ENCODE results near the gene RPTOR. TPM values are rescaled to one million over a fixed set of nuclear protein-coding genes. Genes with fewer than 3 reads are reported as not detected.

The RPTOR gene
- total RNA-seq, 1 experiment from 2014 or later, result 46.2 TPM

DNA sequence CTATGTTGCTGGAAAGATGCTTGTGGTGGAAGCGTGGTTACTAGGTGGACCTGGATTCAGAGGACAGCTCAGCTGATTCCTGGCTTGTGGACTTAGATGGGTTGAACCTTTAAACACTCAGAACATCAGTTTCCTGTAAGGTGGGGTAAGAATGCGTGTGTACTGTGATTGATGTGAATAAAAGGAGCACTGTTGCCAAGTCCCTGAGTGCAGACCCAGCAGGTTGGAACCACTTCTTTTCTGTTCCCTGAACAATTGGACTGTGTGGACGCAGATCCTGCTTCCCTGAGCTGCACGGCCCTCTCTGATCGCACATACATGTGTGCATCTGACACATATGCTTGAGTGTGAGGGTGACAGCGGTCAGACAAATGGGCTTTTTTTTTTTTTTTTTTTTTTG is 37.5 kb downstream of the RPTOR start:
- no peaks in the 10 kb centered on the region for H3K9me2 ChIP-seq (replicated peaks; ENCODE audit: low read length)
- H3K4me2 ChIP-seq (ENCODE audit: low read length), result no peak overlapping the region
- H3F3A ChIP-seq (ENCODE audit: low read length, unreplicated experiment), result no peaks in the 10 kb centered on the region
- no peak for ATAC-seq
- no peaks in the 10 kb centered on the region for H3K4me1 ChIP-seq (ENCODE audit: insufficient read depth, low read length)
- BruUV-seq (replicated peaks), result no TSS peak
- H3K4me3 ChIP-seq (ENCODE audit: low read length), result no peak overlapping the region
- H3K9me3 ChIP-seq (ENCODE audit: low read length), result no peaks in the 10 kb centered on the region
- CTCF ChIA-PET, result no interaction called here
- no peaks in the 10 kb centered on the region for H3K27me3 ChIP-seq (ENCODE audit: low read length)
- H3K79me2 ChIP-seq (ENCODE audit: low read length), result peaks cover 92% of the 10 kb centered on the region
- no peak overlapping the region for H2AFZ ChIP-seq (ENCODE audit: low read length)
- no peak overlapping the region for H3K9ac ChIP-seq (ENCODE audit: low read length)
- no peaks in the 10 kb centered on the region for H4K20me1 ChIP-seq (ENCODE audit: low read length)
- intact Hi-C loops (cut with micrococcal nuclease), result no loop called here
- no peaks in the 10 kb centered on the region for H3K36me3 ChIP-seq (ENCODE audit: low read depth, low read length)
- no peak for TF ChIP-seq EZH2phosphoT487 (IDR thresholded peaks at IDR 0.05; ENCODE audit: borderline replicate concordance, low read length)
- POLR2A ChIA-PET (ENCODE audit: unreplicated experiment), result no interaction called here
- no peak overlapping the region for H3K27ac ChIP-seq (ENCODE audit: low read length)
- no peak for DNase-seq

DNA sequence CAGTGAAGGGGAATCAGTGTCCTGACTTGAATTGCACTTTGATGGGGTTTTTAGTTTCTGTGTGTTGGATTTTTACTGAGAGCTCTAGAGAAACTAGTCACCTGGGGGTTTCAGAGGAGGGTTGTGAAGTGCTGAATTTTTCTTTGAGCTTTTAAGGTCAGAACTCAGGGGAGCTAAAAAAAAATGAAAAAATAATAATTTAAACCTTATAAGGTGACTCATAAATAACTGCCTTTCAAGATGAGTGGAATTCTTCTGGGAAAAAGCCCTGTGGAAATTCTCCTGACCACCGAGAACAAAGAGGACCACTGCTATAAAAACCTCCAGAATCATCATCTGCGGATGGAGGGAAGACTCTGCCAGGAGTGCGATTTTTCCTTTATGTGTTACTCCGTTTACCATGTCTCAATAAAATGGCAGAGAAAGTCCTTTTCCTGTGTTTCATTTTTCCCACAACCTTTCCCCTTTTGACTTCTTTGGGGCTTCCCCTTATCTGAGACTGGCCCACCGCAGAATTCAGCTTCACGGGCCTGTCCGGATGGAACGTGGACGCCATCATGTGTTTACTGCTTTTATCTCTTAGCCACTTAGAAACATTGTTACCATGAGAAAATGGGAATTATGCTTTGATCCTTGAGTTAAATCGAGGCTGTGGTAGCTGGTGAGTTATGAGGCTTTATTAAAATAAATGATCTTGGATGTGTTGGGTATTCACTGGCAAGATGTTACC is 39.7 kb downstream of the RPTOR start:
- no peaks in the 10 kb centered on the region for H3K36me3 ChIP-seq (ENCODE audit: low read depth, low read length)
- no peak overlapping the region for H3K4me2 ChIP-seq (ENCODE audit: low read length)
- no peaks in the 10 kb centered on the region for H3K9me3 ChIP-seq (ENCODE audit: low read length)
- H3K9me2 ChIP-seq (replicated peaks; ENCODE audit: low read length), result no peaks in the 10 kb centered on the region
- ATAC-seq (no peak), DNase-seq (no peak)
- no peaks in the 10 kb centered on the region for H3K27me3 ChIP-seq (ENCODE audit: low read length)
- intact Hi-C loops (cut with micrococcal nuclease), result no loop called here
- H3K27ac ChIP-seq (ENCODE audit: low read length), result no peak overlapping the region
- H3F3A ChIP-seq (ENCODE audit: low read length, unreplicated experiment), result no peaks in the 10 kb centered on the region
- ChIA-PET CTCF (no interaction called here), POLR2A (ENCODE audit: unreplicated experiment) (interaction anchor here (0.7 kb wide), 1 partner anchor 21 kb away, joined by 5 read pairs; no protein-coding TSS in a partner anchor)
- TF ChIP-seq EZH2 (IDR thresholded peaks at IDR 0.05; ENCODE audit: low read length, unreplicated experiment), result no peak
- TF ChIP-seq, protein P1, sequence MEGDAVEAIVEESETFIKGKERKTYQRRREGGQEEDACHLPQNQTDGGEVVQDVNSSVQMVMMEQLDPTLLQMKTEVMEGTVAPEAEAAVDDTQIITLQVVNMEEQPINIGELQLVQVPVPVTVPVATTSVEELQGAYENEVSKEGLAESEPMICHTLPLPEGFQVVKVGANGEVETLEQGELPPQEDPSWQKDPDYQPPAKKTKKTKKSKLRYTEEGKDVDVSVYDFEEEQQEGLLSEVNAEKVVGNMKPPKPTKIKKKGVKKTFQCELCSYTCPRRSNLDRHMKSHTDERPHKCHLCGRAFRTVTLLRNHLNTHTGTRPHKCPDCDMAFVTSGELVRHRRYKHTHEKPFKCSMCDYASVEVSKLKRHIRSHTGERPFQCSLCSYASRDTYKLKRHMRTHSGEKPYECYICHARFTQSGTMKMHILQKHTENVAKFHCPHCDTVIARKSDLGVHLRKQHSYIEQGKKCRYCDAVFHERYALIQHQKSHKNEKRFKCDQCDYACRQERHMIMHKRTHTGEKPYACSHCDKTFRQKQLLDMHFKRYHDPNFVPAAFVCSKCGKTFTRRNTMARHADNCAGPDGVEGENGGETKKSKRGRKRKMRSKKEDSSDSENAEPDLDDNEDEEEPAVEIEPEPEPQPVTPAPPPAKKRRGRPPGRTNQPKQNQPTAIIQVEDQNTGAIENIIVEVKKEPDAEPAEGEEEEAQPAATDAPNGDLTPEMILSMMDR (conservative IDR thresholded peaks at IDR 0.05; ENCODE audit: low read depth, low read length), result no peak
- TF ChIP-seq EZH2phosphoT487 (IDR thresholded peaks at IDR 0.05; ENCODE audit: borderline replicate concordance, low read length), result no peak
- H3K4me1 ChIP-seq (ENCODE audit: insufficient read depth, low read length), result no peaks in the 10 kb centered on the region
- H3K9ac ChIP-seq (ENCODE audit: low read length), result no peak overlapping the region
- H2AFZ ChIP-seq (ENCODE audit: low read length), result no peak overlapping the region
- peaks cover 96% of the 10 kb centered on the region for H3K79me2 ChIP-seq (ENCODE audit: low read length)
- no peaks in the 10 kb centered on the region for H4K20me1 ChIP-seq (ENCODE audit: low read length)
- H3K4me3 ChIP-seq (ENCODE audit: low read length), result no peak overlapping the region
- no TSS peak for BruUV-seq (replicated peaks)

DNA sequence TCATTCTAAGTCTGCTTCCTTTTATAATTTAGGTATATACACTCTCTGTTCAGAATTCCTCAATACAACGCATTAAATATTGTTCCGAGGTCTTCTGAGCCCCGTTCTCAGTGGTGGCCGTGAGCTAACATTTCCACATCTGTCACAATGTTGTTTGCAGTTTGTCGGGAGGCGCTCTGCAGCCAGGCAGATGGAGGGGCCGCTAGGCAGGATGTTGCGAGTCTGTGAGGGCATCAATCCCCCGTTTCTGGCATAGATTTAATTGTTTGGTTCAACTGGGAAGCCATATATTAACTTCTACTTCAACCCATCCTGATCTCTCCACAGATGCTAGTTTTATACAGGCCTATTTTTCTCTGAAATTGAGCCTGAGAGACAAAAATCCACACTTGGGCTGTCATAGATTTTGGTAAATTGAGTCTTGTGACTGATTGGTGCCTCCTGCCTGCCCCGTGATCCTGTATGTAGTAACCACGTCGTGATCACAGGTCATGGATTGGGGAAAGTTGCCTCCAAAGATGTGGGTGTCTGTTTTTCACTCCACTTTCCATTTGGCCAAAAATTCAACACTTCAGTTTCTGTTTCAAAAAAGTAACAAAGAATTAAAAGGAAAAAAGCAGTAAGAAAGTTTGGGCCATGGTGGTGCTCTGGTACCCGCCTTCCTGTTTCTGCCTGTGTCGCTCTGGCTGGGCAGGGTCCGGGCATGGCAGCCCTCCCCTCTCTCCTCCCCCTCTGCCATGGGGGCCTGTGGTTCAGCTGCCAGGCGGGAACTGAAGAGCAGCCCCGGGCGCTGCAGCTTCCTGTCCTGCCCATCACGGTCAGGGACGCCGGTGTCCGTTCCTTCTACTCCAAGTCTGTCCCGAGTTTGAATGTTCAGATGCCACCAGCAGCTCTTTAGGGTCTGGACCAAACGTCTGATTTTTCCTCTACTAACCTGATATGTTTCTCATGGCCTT is 41.5 kb downstream of the RPTOR start:
- ChIA-PET CTCF (no interaction called here), POLR2A (ENCODE audit: unreplicated experiment) (no interaction called here)
- H3K9me2 ChIP-seq (replicated peaks; ENCODE audit: low read length), result no peaks in the 10 kb centered on the region
- ATAC-seq (no peak), DNase-seq (no peak)
- no peaks in the 10 kb centered on the region for H3K4me1 ChIP-seq (ENCODE audit: insufficient read depth, low read length)
- no peaks in the 10 kb centered on the region for H4K20me1 ChIP-seq (ENCODE audit: low read length)
- no peaks in the 10 kb centered on the region for H3K36me3 ChIP-seq (ENCODE audit: low read depth, low read length)
- no peak overlapping the region for H3K9ac ChIP-seq (ENCODE audit: low read length)
- H3K79me2 ChIP-seq (ENCODE audit: low read length), result peaks cover 94% of the 10 kb centered on the region
- intact Hi-C loops (cut with micrococcal nuclease), result no loop called here
- no peak overlapping the region for H3K27ac ChIP-seq (ENCODE audit: low read length)
- H3F3A ChIP-seq (ENCODE audit: low read length, unreplicated experiment), result no peaks in the 10 kb centered on the region
- BruUV-seq (replicated peaks), result no TSS peak
- TF ChIP-seq EZH2phosphoT487 (IDR thresholded peaks at IDR 0.05; ENCODE audit: borderline replicate concordance, low read length) (no peak), EZH2 (IDR thresholded peaks at IDR 0.05; ENCODE audit: low read length, unreplicated experiment) (no peak)
- TF ChIP-seq, protein P1 (conservative IDR thresholded peaks at IDR 0.05; ENCODE audit: low read depth, low read length), result no peak
- no peaks in the 10 kb centered on the region for H3K9me3 ChIP-seq (ENCODE audit: low read length)
- no peak overlapping the region for H3K4me3 ChIP-seq (ENCODE audit: low read length)
- no peak overlapping the region for H3K4me2 ChIP-seq (ENCODE audit: low read length)
- no peaks in the 10 kb centered on the region for H3K27me3 ChIP-seq (ENCODE audit: low read length)
- H2AFZ ChIP-seq (ENCODE audit: low read length), result no peak overlapping the region
